AG04450 (cell line): Measurements from ENCODE around the gene SIM2. TPM values are rescaled to one million over a fixed set of nuclear protein-coding genes. Genes with fewer than 3 reads are reported as not detected.
A peak's percentile ranks its signal among the peaks of the same experiment; 100 is the strongest.

Experiments used
- CTCF ChIA-PET: fragments of 300-600, 350-600 bp; formaldehyde crosslinking; extraction: SDS; loops from one replicate; lab custom pipeline; 2022; ENCODE audit warnings: antibody characterized with exemption, inconsistent platforms; lab: Charles Lee
- POLR2A ChIA-PET: fragments of 350-600 bp; formaldehyde crosslinking; extraction: SDS; loops from one replicate; lab custom pipeline; 2021; ENCODE audit warnings: antibody characterized with exemption, inconsistent platforms; lab: Yijun Ruan, JAX
- DNase-seq: peaks from one replicate; pipeline ENCODE4 v3.0.0-alpha.2; 2011; ENCODE audit warnings: low read depth, low spot score
- H3K27ac ChIP-seq: one replicate; pipeline ENCODE4 v1.5.1; 2012; ENCODE audit warnings: low read depth, low read length, control low read depth
- H3K27me3 ChIP-seq: one replicate; pipeline ENCODE4 v1.6.0; 2012; ENCODE audit warnings: low read length; ENCODE audit not compliant: control insufficient read depth, insufficient read depth
- H3K4me3 ChIP-seq: 2 replicates; pipeline ENCODE4 v1.5.1; 2011; ENCODE audit warnings: mild to moderate bottlenecking, low read depth, low read length, control low read depth
- H3K9me3 ChIP-seq: 2 replicates; pipeline ENCODE4 v1.5.1; 2012; ENCODE audit warnings: low read length; ENCODE audit not compliant: control insufficient read depth, insufficient read depth
- CTCF ChIP-seq: IDR thresholded peaks from 2 replicates; pipeline ENCODE4 v1.5.1; 2011; ENCODE audit warnings: low read depth, low read length, control low read depth, inconsistent platforms
- polyA plus RNA-seq: library from polyadenylated mRNA; depleted of rRNA; stranded (reverse); fragments of >200 nt; gene quantifications from 2 replicates; pipeline ENCODE4 v1.2.3, GENCODE V29; 2011

SIM2 gene
- polyA plus RNA-seq, 1 experiment, result 0.46 TPM

- CTCF ChIA-PET, result interaction anchor here (0.7 kb wide), 1 partner anchor 288 kb away, joined by 3 read pairs; no protein-coding TSS in a partner anchor
Observed at GRCh38 chr21:36657999-36658398, 40.9 kb upstream of the SIM2 start.

GRCh38 chr21:36658926-36659325, 40.0 kb upstream of the SIM2 start:
- H3K4me3 ChIP-seq, result no peak overlapping the region
- no peaks in the 10 kb centered on the region for H3K9me3 ChIP-seq
- TF ChIP-seq CTCF, result no peak
- POLR2A ChIA-PET, result no interaction called here
- no peak for DNase-seq
- peaks cover 17% of the 10 kb centered on the region for H3K27me3 ChIP-seq
- no peak overlapping the region for H3K27ac ChIP-seq
- CTCF ChIA-PET, result no interaction called here

More at GRCh38 chr21:36657999-36658398, 40.9 kb upstream of the SIM2 start:
- Histone ChIP-seq H3K27me3 (peaks cover 9% of the 10 kb centered on the region), H3K4me3 (no peak overlapping the region), H3K9me3 (no peaks in the 10 kb centered on the region), H3K27ac (no peak overlapping the region)
- TF ChIP-seq CTCF, result no peak
- POLR2A ChIA-PET, result no interaction called here
- no peak for DNase-seq

GRCh38 chr21:36661511-36662309, 37.2 kb upstream of the SIM2 start:
- no peak for DNase-seq
- POLR2A ChIA-PET, result no interaction called here
- Histone ChIP-seq H3K27me3 (peaks cover 17% of the 10 kb centered on the region), H3K9me3 (no peaks in the 10 kb centered on the region), H3K27ac (no peak overlapping the region), H3K4me3 (no peak overlapping the region)
- peak; percentile 65 for TF ChIP-seq CTCF
- CTCF ChIA-PET, result interaction anchor here (1.1 to 1.9 kb wide), 6 partner anchors 9 to 292 kb away, joined by 3 to 8 read pairs (median 6); no protein-coding TSS in a partner anchor

- TF ChIP-seq CTCF, result no peak
- Histone ChIP-seq H3K4me3 (no peak overlapping the region), H3K9me3 (no peaks in the 10 kb centered on the region), H3K27ac (no peak overlapping the region), H3K27me3 (peaks cover 22% of the 10 kb centered on the region)
- no peak for DNase-seq
- POLR2A ChIA-PET, result interaction anchor here (0.7 kb wide), 1 partner anchor 106 kb away, joined by 3 read pairs; no protein-coding TSS in a partner anchor
- CTCF ChIA-PET, result interaction anchor here (0.6 to 1.9 kb wide), 9 partner anchors 10 to 517 kb away, joined by 3 to 6 read pairs (median 4); no protein-coding TSS in a partner anchor
Observed at GRCh38 chr21:36663033-36663855, 35.7 kb upstream of the SIM2 start.

- no peak for DNase-seq
- TF ChIP-seq CTCF, result no peak
- Histone ChIP-seq H3K27ac (no peak overlapping the region), H3K4me3 (no peak overlapping the region), H3K27me3 (peaks cover 28% of the 10 kb centered on the region), H3K9me3 (no peaks in the 10 kb centered on the region)
- POLR2A ChIA-PET, result no interaction called here
- CTCF ChIA-PET, result interaction anchor here (0.6 to 1.7 kb wide), 2 partner anchors 159 to 232 kb away, joined by 3 read pairs; no protein-coding TSS in a partner anchor
Observed at GRCh38 chr21:36664662-36664990, 34.3 kb upstream of the SIM2 start.
